ENCODE measurements around the gene WDR38.

- TF ChIP-seq CTCF (IDR thresholded peaks at IDR 0.05), result no peak
- TF ChIP-seq EZH2phosphoT487 (IDR thresholded peaks at IDR 0.05), result no peak
Observed at GRCh38 chr9:124841075-124841821, 12.0 kb upstream of the WDR38 start.
